ENCODE data around the gene COG2. TPM values are rescaled to one million over a fixed set of nuclear protein-coding genes. Genes with fewer than 3 reads are reported as not detected.

Gene COG2
- total RNA-seq, 1 donor from 2014 or later = 25.9 TPM

GRCh38 chr1:230594214-230594773 lies 48.0 kb upstream of the COG2 start:
- Histone ChIP-seq H3K4me2 (ENCODE audit: low read length) (no peak overlapping the region), H3K27me3 (ENCODE audit: insufficient read depth, low read length) (no peaks in the 10 kb centered on the region), H3K9ac (ENCODE audit: low read length) (no peak overlapping the region), H4K20me1 (ENCODE audit: insufficient read depth, low read length) (no peaks in the 10 kb centered on the region), H2AFZ (ENCODE audit: low read depth, low read length) (no peak overlapping the region), H3K4me3 (ENCODE audit: insufficient read depth, low read depth, low read length) (no peak overlapping the region), H3K27ac (ENCODE audit: low read depth, low read length) (no peak overlapping the region), H3K4me1 (ENCODE audit: insufficient read depth, low read length) (no peaks in the 10 kb centered on the region), H3K79me2 (ENCODE audit: insufficient read depth, low read length) (no peaks in the 10 kb centered on the region), H3K36me3 (ENCODE audit: insufficient read depth, low read length) (no peaks in the 10 kb centered on the region), H3K9me3 (ENCODE audit: insufficient read depth, low read depth, low read length) (peaks cover 5% of the 10 kb centered on the region)
- FAIRE-seq (no peak), DNase-seq (ENCODE audit: low read depth) (no peak)
- no peak overlapping the region for H3K4me3 Mint-ChIP-seq (ENCODE audit: unreplicated experiment)
- no peak overlapping the region for H3K27ac Mint-ChIP-seq (ENCODE audit: unreplicated experiment)
- H3K27me3 Mint-ChIP-seq (ENCODE audit: low read depth, unreplicated experiment) = peaks cover 6% of the 10 kb centered on the region
- H3K36me3 Mint-ChIP-seq (ENCODE audit: low read depth, unreplicated experiment) = no peaks in the 10 kb centered on the region
- TF ChIP-seq EZH2 (IDR thresholded peaks at IDR 0.05; ENCODE audit: insufficient read depth, low read length) = no peak
- H3K4me1 Mint-ChIP-seq (ENCODE audit: low read depth, unreplicated experiment) = no peaks in the 10 kb centered on the region
- peaks cover 10% of the 10 kb centered on the region for H3K9me3 Mint-ChIP-seq (ENCODE audit: unreplicated experiment)

DNA sequence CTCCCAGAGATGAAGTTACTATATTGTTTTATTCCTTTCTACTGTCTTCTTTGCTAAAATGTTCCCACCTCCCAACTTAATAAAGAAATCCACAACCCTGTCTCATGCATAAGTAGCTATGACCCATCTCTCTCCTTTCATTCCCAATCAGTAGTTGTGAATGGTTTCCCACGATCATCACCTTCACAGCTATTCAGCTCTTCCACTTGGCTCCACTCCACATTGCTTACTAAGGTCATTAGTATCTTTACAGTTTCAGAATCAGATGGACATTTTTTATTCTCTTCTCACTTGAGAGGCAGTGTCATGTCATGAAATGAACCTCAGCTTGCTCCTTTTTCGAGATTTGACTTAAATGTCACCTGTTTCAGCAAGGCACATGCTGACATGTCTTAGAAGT lies 47.1 kb upstream of the COG2 start:
- H3K9me3 ChIP-seq (ENCODE audit: insufficient read depth, low read depth, low read length) = peaks cover 5% of the 10 kb centered on the region
- Mint-ChIP-seq H3K27me3 (ENCODE audit: low read depth, unreplicated experiment) (peaks cover 4% of the 10 kb centered on the region), H3K36me3 (ENCODE audit: low read depth, unreplicated experiment) (no peaks in the 10 kb centered on the region), H3K4me1 (ENCODE audit: low read depth, unreplicated experiment) (peaks cover 4% of the 10 kb centered on the region), H3K4me3 (ENCODE audit: unreplicated experiment) (no peak overlapping the region), H3K9me3 (ENCODE audit: unreplicated experiment) (peaks cover 10% of the 10 kb centered on the region), H3K27ac (ENCODE audit: unreplicated experiment) (no peak overlapping the region)
- TF ChIP-seq, protein P1, sequence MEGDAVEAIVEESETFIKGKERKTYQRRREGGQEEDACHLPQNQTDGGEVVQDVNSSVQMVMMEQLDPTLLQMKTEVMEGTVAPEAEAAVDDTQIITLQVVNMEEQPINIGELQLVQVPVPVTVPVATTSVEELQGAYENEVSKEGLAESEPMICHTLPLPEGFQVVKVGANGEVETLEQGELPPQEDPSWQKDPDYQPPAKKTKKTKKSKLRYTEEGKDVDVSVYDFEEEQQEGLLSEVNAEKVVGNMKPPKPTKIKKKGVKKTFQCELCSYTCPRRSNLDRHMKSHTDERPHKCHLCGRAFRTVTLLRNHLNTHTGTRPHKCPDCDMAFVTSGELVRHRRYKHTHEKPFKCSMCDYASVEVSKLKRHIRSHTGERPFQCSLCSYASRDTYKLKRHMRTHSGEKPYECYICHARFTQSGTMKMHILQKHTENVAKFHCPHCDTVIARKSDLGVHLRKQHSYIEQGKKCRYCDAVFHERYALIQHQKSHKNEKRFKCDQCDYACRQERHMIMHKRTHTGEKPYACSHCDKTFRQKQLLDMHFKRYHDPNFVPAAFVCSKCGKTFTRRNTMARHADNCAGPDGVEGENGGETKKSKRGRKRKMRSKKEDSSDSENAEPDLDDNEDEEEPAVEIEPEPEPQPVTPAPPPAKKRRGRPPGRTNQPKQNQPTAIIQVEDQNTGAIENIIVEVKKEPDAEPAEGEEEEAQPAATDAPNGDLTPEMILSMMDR (IDR thresholded peaks at IDR 0.05; ENCODE audit: insufficient read depth, low read depth, low read length) = no peak
- no peak for TF ChIP-seq EZH2 (IDR thresholded peaks at IDR 0.05; ENCODE audit: insufficient read depth, low read length)
- no peaks in the 10 kb centered on the region for H3K27me3 ChIP-seq (ENCODE audit: insufficient read depth, low read length)
- no peak overlapping the region for H3K4me2 ChIP-seq (ENCODE audit: low read length)
- no peak overlapping the region for H3K9ac ChIP-seq (ENCODE audit: low read length)
- H4K20me1 ChIP-seq (ENCODE audit: insufficient read depth, low read length) = no peaks in the 10 kb centered on the region
- no peaks in the 10 kb centered on the region for H3K36me3 ChIP-seq (ENCODE audit: insufficient read depth, low read length)
- H3K4me3 ChIP-seq (ENCODE audit: insufficient read depth, low read depth, low read length) = no peak overlapping the region
- no peaks in the 10 kb centered on the region for H3K4me1 ChIP-seq (ENCODE audit: insufficient read depth, low read length)
- H2AFZ ChIP-seq (ENCODE audit: low read depth, low read length) = no peak overlapping the region
- H3K27ac ChIP-seq (ENCODE audit: low read depth, low read length) = no peak overlapping the region
- no peaks in the 10 kb centered on the region for H3K79me2 ChIP-seq (ENCODE audit: insufficient read depth, low read length)
- DNase-seq (ENCODE audit: low read depth) (no peak), FAIRE-seq (no peak)

DNA sequence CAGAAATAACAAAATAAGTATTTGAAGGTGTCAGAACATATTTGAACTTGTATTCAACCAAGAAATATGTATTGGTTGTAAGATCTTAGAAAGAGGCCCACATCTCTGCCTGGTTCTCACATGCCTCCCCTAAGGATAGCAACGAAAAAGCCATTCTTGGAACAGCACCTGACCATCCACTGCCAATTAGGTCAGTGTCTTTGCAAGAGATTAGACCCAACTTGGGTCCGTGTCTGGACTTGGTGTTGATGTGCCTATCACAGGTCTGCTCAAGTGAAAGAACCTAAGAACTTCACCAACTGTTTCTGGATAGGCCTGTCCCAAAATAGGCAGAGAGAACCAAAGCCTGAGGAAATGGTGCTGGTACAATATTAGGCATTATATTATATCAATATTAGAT lies 46.0 kb upstream of the COG2 start:
- Histone ChIP-seq H3K9me3 (ENCODE audit: insufficient read depth, low read depth, low read length) (peaks cover 5% of the 10 kb centered on the region), H3K27me3 (ENCODE audit: insufficient read depth, low read length) (no peaks in the 10 kb centered on the region), H3K79me2 (ENCODE audit: insufficient read depth, low read length) (no peaks in the 10 kb centered on the region), H3K9ac (ENCODE audit: low read length) (no peak overlapping the region), H3K27ac (ENCODE audit: low read depth, low read length) (no peak overlapping the region), H2AFZ (ENCODE audit: low read depth, low read length) (no peak overlapping the region), H4K20me1 (ENCODE audit: insufficient read depth, low read length) (no peaks in the 10 kb centered on the region), H3K4me2 (ENCODE audit: low read length) (no peak overlapping the region), H3K4me3 (ENCODE audit: insufficient read depth, low read depth, low read length) (no peak overlapping the region), H3K36me3 (ENCODE audit: insufficient read depth, low read length) (no peaks in the 10 kb centered on the region), H3K4me1 (ENCODE audit: insufficient read depth, low read length) (no peaks in the 10 kb centered on the region)
- H3K27me3 Mint-ChIP-seq (ENCODE audit: low read depth, unreplicated experiment) = peaks cover 4% of the 10 kb centered on the region
- H3K4me1 Mint-ChIP-seq (ENCODE audit: low read depth, unreplicated experiment) = peaks cover 7% of the 10 kb centered on the region
- no peak for FAIRE-seq
- no peaks in the 10 kb centered on the region for H3K36me3 Mint-ChIP-seq (ENCODE audit: low read depth, unreplicated experiment)
- no peak overlapping the region for H3K4me3 Mint-ChIP-seq (ENCODE audit: unreplicated experiment)
- H3K27ac Mint-ChIP-seq (ENCODE audit: unreplicated experiment) = no peak overlapping the region
- peaks cover 10% of the 10 kb centered on the region for H3K9me3 Mint-ChIP-seq (ENCODE audit: unreplicated experiment)
- no peak for DNase-seq (ENCODE audit: low read depth)
- no peak for TF ChIP-seq EZH2 (IDR thresholded peaks at IDR 0.05; ENCODE audit: insufficient read depth, low read length)
- TF ChIP-seq, protein P1 (IDR thresholded peaks at IDR 0.05; ENCODE audit: insufficient read depth, low read depth, low read length) = no peak

All from astrocyte (in vitro differentiated cells and primary cell).